Mesendoderm (in vitro differentiated cells): ENCODE data around the gene ENG.

ENCODE experiments used
- DNase-seq: peaks from one replicate; pipeline ENCODE4 v3.0.0; 2013
- H2AK5ac ChIP-seq: 2 replicates; pipeline ENCODE4 v1.6.1; 2013; ENCODE audit warnings: low read length, inconsistent platforms
- H2BK120ac ChIP-seq: 2 replicates; pipeline ENCODE4 v1.6.1; 2013; ENCODE audit warnings: low read depth, mild to moderate bottlenecking, low read length, moderate library complexity, mixed read lengths
- H2BK15ac ChIP-seq: replicated peaks from 2 replicates; pipeline ENCODE4 v1.6.1; 2013; ENCODE audit warnings: low read depth, mild to moderate bottlenecking, moderate library complexity
- H2BK5ac ChIP-seq: 2 replicates; pipeline ENCODE4 v1.6.1; 2013; ENCODE audit warnings: low read length, inconsistent platforms
- H3K18ac ChIP-seq: 2 replicates; pipeline ENCODE4 v1.6.1; 2013; ENCODE audit warnings: mild to moderate bottlenecking, low read length, mixed read lengths
- H3K23ac ChIP-seq: one replicate; pipeline ENCODE4 v1.6.1; 2013; ENCODE audit warnings: low read length
- H3K27ac ChIP-seq: 2 replicates; pipeline ENCODE4 v1.5.1; 2013; ENCODE audit warnings: low read depth, mild to moderate bottlenecking, inconsistent platforms, low read length, moderate library complexity
- H3K27me3 ChIP-seq: 2 replicates; pipeline ENCODE4 v1.6.1; 2013; ENCODE audit warnings: low read length, control low read depth, mild to moderate bottlenecking, inconsistent platforms; ENCODE audit not compliant: insufficient read depth, poor library complexity
- H3K36me3 ChIP-seq: 2 replicates; pipeline ENCODE4 v1.6.1; 2013; ENCODE audit warnings: low read length, inconsistent platforms; ENCODE audit not compliant: control insufficient read depth, insufficient read depth
- H3K4ac ChIP-seq: one replicate; pipeline ENCODE4 v1.6.1; 2013; ENCODE audit warnings: low read depth, mild to moderate bottlenecking, low read length, moderate library complexity
- H3K4me1 ChIP-seq: 2 replicates; pipeline ENCODE4 v1.6.1; 2013; ENCODE audit warnings: low read depth, low read length, inconsistent platforms; ENCODE audit not compliant: control insufficient read depth
- H3K4me2 ChIP-seq: 2 replicates; pipeline ENCODE4 v1.6.1; 2013; ENCODE audit warnings: low read length
- H3K4me3 ChIP-seq: 2 replicates; pipeline ENCODE4 v1.5.1; 2013; ENCODE audit warnings: mild to moderate bottlenecking, low read length
- H3K56ac ChIP-seq: one replicate; pipeline ENCODE4 v1.6.1; 2013; ENCODE audit warnings: low read length
- H3K79me1 ChIP-seq: 2 replicates; pipeline ENCODE4 v1.6.1; 2013; ENCODE audit warnings: low read length, inconsistent platforms
- H3K79me2 ChIP-seq: 2 replicates; pipeline ENCODE4 v1.6.1; 2013; ENCODE audit warnings: mild to moderate bottlenecking, low read length; ENCODE audit not compliant: control insufficient read depth, insufficient read depth
- H3K9ac ChIP-seq: 2 replicates; pipeline ENCODE4 v1.6.1; 2013; ENCODE audit warnings: low read length, inconsistent platforms
- H4K5ac ChIP-seq: one replicate; pipeline ENCODE4 v1.6.1; 2013; ENCODE audit warnings: low read length
- H4K8ac ChIP-seq: one replicate; pipeline ENCODE4 v1.6.1; 2013; ENCODE audit warnings: low read depth, mild to moderate bottlenecking, control low read depth, low read length, moderate library complexity
- WGBS: extraction: QIAGEN DNeasy Blood & Tissue Kit; methylation state at CpG from one replicate; pipeline ENCODE4 v1.1.7; 2013; ENCODE audit warnings: low lambda C conversion rate, missing lambda C conversion rate; ENCODE audit not compliant: insufficient coverage; ENCODE audit errors: extremely low coverage; 5-methylcytosine and 5-hydroxymethylcytosine counted together

ENG gene

GRCh38 chr9:127809540-127810377, 44.7 kb downstream of the ENG start:
- Histone ChIP-seq H2BK15ac (no peak overlapping the region), H3K4me2 (peak overlapping the region; percentile 59), H3K27me3 (no peaks in the 10 kb centered on the region), H3K56ac (peak overlapping the region; percentile 84), H2BK5ac (no peak overlapping the region), H3K18ac (no peak overlapping the region), H3K27ac (no peak overlapping the region), H2BK120ac (no peak overlapping the region), H3K4ac (no peak overlapping the region), H2AK5ac (no peak overlapping the region), H3K36me3 (peaks cover 7% of the 10 kb centered on the region), H3K4me1 (no peaks in the 10 kb centered on the region), H3K23ac (no peak overlapping the region), H3K4me3 (no peak overlapping the region), H4K5ac (no peak overlapping the region), H3K9ac (peak overlapping the region; percentile 66), H3K79me1 (no peaks in the 10 kb centered on the region), H3K79me2 (no peaks in the 10 kb centered on the region), H4K8ac (no peak overlapping the region)
- WGBS: no CpG with 5 or more reads among the region's 57 CpGs
- DNase-seq: peak; percentile 77

- Histone ChIP-seq H2AK5ac (no peak overlapping the region), H4K8ac (no peak overlapping the region), H4K5ac (no peak overlapping the region), H3K4me1 (no peaks in the 10 kb centered on the region), H3K27ac (no peak overlapping the region), H3K23ac (no peak overlapping the region), H2BK120ac (no peak overlapping the region), H2BK15ac (no peak overlapping the region), H3K27me3 (no peaks in the 10 kb centered on the region), H3K4me2 (peak overlapping the region; percentile 59), H3K79me1 (peaks cover 2% of the 10 kb centered on the region), H3K79me2 (peaks cover 4% of the 10 kb centered on the region), H3K4me3 (no peak overlapping the region), H3K18ac (no peak overlapping the region), H3K9ac (peak overlapping the region; percentile 66), H2BK5ac (no peak overlapping the region), H3K4ac (no peak overlapping the region), H3K56ac (peak overlapping the region; percentile 84), H3K36me3 (peaks cover 7% of the 10 kb centered on the region)
- no CpG with 5 or more reads among the region's 9 CpGs for WGBS
- DNase-seq: peak; percentile 47
Measured at GRCh38 chr9:127809002-127809539, 45.4 kb downstream of the ENG start.

DNA sequence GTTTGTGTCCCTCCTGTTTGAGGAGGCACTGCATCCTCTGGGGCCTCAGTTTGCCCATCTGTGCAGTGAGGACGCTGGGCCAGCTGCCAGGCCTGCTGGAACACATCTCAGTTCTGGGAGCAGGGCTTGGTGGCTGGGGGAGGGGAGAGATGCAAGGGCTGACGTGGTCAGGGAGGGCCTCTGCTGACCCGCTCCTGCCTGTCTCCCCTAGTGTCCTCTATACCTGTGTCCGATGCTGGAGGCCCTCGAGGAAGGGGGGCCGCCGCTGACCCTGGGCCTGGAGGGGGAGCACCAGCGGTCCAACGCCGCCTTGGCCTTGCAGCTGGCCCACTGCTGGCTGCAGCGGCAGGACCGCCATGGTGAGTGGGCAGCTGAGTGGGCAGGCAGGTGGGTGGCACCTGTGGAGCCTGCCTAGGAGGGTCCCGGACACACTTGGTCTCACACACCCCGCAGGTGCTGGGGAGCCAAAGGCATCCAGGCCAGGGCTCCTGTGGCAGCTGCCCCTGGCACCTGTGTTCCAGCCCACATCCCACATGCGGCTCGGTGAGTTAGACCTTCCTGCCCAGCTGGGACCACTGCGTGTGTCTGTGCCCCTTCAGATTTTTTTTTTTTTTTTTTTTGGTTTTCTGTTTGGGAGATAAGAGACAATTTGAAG, 46.0 kb downstream of the ENG start:
- H3K27me3 ChIP-seq: no peaks in the 10 kb centered on the region
- H3K4ac ChIP-seq: no peak overlapping the region
- no peak overlapping the region for H3K18ac ChIP-seq
- no peak overlapping the region for H3K56ac ChIP-seq
- H3K9ac ChIP-seq: no peak overlapping the region
- no peak overlapping the region for H3K4me2 ChIP-seq
- H2AK5ac ChIP-seq: no peak overlapping the region
- no peak overlapping the region for H3K23ac ChIP-seq
- H3K36me3 ChIP-seq: peaks cover 6% of the 10 kb centered on the region
- no peak overlapping the region for H2BK120ac ChIP-seq
- H3K4me1 ChIP-seq: peaks cover 2% of the 10 kb centered on the region
- H4K5ac ChIP-seq: no peak overlapping the region
- H3K79me1 ChIP-seq: peaks cover 8% of the 10 kb centered on the region
- DNase-seq: no peak
- H4K8ac ChIP-seq: no peak overlapping the region
- no peak overlapping the region for H2BK15ac ChIP-seq
- H2BK5ac ChIP-seq: no peak overlapping the region
- H3K79me2 ChIP-seq: peaks cover 10% of the 10 kb centered on the region
- no peak overlapping the region for H3K4me3 ChIP-seq
- H3K27ac ChIP-seq: no peak overlapping the region
- WGBS: no CpG with 5 or more reads among the region's 17 CpGs

DNA sequence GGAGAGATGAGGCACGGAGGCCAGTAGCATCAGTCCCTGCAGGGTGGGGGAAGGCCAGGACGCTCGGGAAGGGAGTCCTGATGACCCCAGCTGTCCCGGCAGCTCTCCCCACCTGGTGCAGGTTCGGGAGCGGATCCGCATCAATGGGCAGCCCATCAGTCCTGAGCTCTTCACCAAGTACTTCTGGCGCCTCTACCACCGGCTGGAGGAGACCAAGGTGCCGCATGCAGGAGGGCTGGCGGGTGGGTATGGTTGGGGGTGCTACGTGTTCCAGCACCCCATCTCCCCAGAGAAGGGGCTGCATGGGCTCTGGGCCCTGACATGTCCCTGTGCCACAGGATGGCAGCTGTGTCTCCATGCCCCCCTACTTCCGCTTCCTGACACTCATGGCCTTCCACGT, 47.6 kb downstream of the ENG start:
- H4K5ac ChIP-seq: no peak overlapping the region
- no peak overlapping the region for H3K9ac ChIP-seq
- H4K8ac ChIP-seq: no peak overlapping the region
- H2BK15ac ChIP-seq: no peak overlapping the region
- H3K79me1 ChIP-seq: peaks cover 9% of the 10 kb centered on the region
- no peak overlapping the region for H3K4ac ChIP-seq
- no CpG with 5 or more reads among the region's 14 CpGs for WGBS
- no peaks in the 10 kb centered on the region for H3K27me3 ChIP-seq
- no peak overlapping the region for H3K4me2 ChIP-seq
- H3K4me1 ChIP-seq: peaks cover 2% of the 10 kb centered on the region
- no peak overlapping the region for H2BK120ac ChIP-seq
- H3K18ac ChIP-seq: no peak overlapping the region
- peaks cover 11% of the 10 kb centered on the region for H3K79me2 ChIP-seq
- H2BK5ac ChIP-seq: no peak overlapping the region
- no peaks in the 10 kb centered on the region for H3K36me3 ChIP-seq
- no peak for DNase-seq
- H3K23ac ChIP-seq: no peak overlapping the region
- H2AK5ac ChIP-seq: no peak overlapping the region
- H3K56ac ChIP-seq: no peak overlapping the region
- H3K27ac ChIP-seq: no peak overlapping the region
- no peak overlapping the region for H3K4me3 ChIP-seq

GRCh38 chr9:127805620-127806019, 48.8 kb downstream of the ENG start:
- H4K5ac ChIP-seq: no peak overlapping the region

More at GRCh38 chr9:127805620-127806019, 48.8 kb downstream of the ENG start:
- no peak overlapping the region for H2AK5ac ChIP-seq
- H2BK5ac ChIP-seq: no peak overlapping the region
- no peak overlapping the region for H4K8ac ChIP-seq
- no peak overlapping the region for H3K4me2 ChIP-seq
- H3K79me1 ChIP-seq: peaks cover 9% of the 10 kb centered on the region
- H2BK15ac ChIP-seq: no peak overlapping the region
- H3K27me3 ChIP-seq: no peaks in the 10 kb centered on the region
- no peak overlapping the region for H3K9ac ChIP-seq
- peak; percentile 77 for DNase-seq
- H3K4me1 ChIP-seq: peaks cover 2% of the 10 kb centered on the region
- H3K23ac ChIP-seq: no peak overlapping the region
- no peak overlapping the region for H2BK120ac ChIP-seq
- H3K27ac ChIP-seq: no peak overlapping the region
- H3K56ac ChIP-seq: no peak overlapping the region
- H3K36me3 ChIP-seq: no peaks in the 10 kb centered on the region
- no CpG with 5 or more reads among the region's 8 CpGs for WGBS
- no peak overlapping the region for H3K4ac ChIP-seq
- H3K4me3 ChIP-seq: no peak overlapping the region
- H3K79me2 ChIP-seq: peaks cover 11% of the 10 kb centered on the region
- H3K18ac ChIP-seq: no peak overlapping the region
